ENCODE results near the gene KANK3.

GRCh38 chr19:8337728-8338127, 5.3 kb downstream of the KANK3 start:
- TF ChIP-seq TAF1 (IDR thresholded peaks at IDR 0.05; ENCODE audit: borderline replicate concordance, insufficient read depth, low read length) (no peak), SIN3A (IDR thresholded peaks at IDR 0.05; ENCODE audit: borderline replicate concordance, insufficient read depth, low read length) (no peak), POLR2AphosphoS5 (IDR thresholded peaks at IDR 0.05; ENCODE audit: low read depth, low read length) (no peak)
